HUES6 (cell line): ENCODE measurements around the gene SEC22A.

ENCODE experiments used
- H3K27ac ChIP-seq: 2 replicates; pipeline ENCODE4 v1.7.0; 2013; ENCODE audit warnings: low read depth, mild to moderate bottlenecking, low read length, inconsistent platforms
- H3K27me3 ChIP-seq: 2 replicates; pipeline ENCODE4 v1.6.1; 2013; ENCODE audit warnings: low read length; ENCODE audit not compliant: control insufficient read depth, insufficient read depth
- H3K36me3 ChIP-seq: 2 replicates; pipeline ENCODE4 v1.6.1; 2013; ENCODE audit warnings: low read length; ENCODE audit not compliant: control insufficient read depth, insufficient read depth
- H3K4me1 ChIP-seq: 2 replicates; pipeline ENCODE4 v1.6.1; 2013; ENCODE audit warnings: low read length; ENCODE audit not compliant: control insufficient read depth, insufficient read depth
- H3K4me3 ChIP-seq: 2 replicates; pipeline ENCODE4 v1.5.1; 2013; ENCODE audit warnings: low read depth, low read length
- H3K9ac ChIP-seq: one replicate; pipeline ENCODE4 v1.6.1; 2013; ENCODE audit warnings: mild to moderate bottlenecking, low read length
- H3K9me3 ChIP-seq: 2 replicates; pipeline ENCODE4 v1.6.1; 2013; ENCODE audit warnings: low read depth, low read length; ENCODE audit not compliant: control insufficient read depth, insufficient read depth

SEC22A gene

GRCh38 chr3:123287962-123288302 is 86.2 kb downstream of the SEC22A start:
- Histone ChIP-seq H3K4me3 (no peak overlapping the region), H3K27ac (no peak overlapping the region), H3K4me1 (no peaks in the 10 kb centered on the region; the same call in 1 of the 2 replicates), H3K27me3 (no peaks in the 10 kb centered on the region), H3K36me3 (peaks cover 27% of the 10 kb centered on the region), H3K9ac (no peak overlapping the region), H3K9me3 (no peaks in the 10 kb centered on the region)

GRCh38 chr3:123289391-123290106 is 87.8 kb downstream of the SEC22A start:
- H3K36me3 ChIP-seq, result peaks cover 26% of the 10 kb centered on the region
- H3K9me3 ChIP-seq, result no peaks in the 10 kb centered on the region
- H3K9ac ChIP-seq, result no peak overlapping the region
- H3K27ac ChIP-seq, result no peak overlapping the region
- H3K27me3 ChIP-seq, result no peaks in the 10 kb centered on the region
- no peaks in the 10 kb centered on the region; the same call in 1 of the 2 replicates for H3K4me1 ChIP-seq
- H3K4me3 ChIP-seq, result no peak overlapping the region

- Histone ChIP-seq H3K4me1 (no peaks in the 10 kb centered on the region; the same call in 1 of the 2 replicates), H3K4me3 (no peak overlapping the region), H3K36me3 (peaks cover 19% of the 10 kb centered on the region), H3K27ac (no peak overlapping the region), H3K27me3 (no peaks in the 10 kb centered on the region), H3K9me3 (no peaks in the 10 kb centered on the region), H3K9ac (no peak overlapping the region)
These were observed 88.6 kb downstream of the SEC22A start for GRCh38 chr3:123290107-123290930.

GRCh38 chr3:123290962-123291361 is 89.2 kb downstream of the SEC22A start:
- Histone ChIP-seq H3K36me3 (peaks cover 14% of the 10 kb centered on the region), H3K27me3 (no peaks in the 10 kb centered on the region), H3K4me1 (no peaks in the 10 kb centered on the region; the same call in 1 of the 2 replicates)

GRCh38 chr3:123291404-123291803 is 89.7 kb downstream of the SEC22A start:
- H3K27me3 ChIP-seq, result no peaks in the 10 kb centered on the region
- H3K4me3 ChIP-seq, result no peak overlapping the region
- H3K9me3 ChIP-seq, result no peaks in the 10 kb centered on the region
- no peaks in the 10 kb centered on the region; the same call in 1 of the 2 replicates for H3K4me1 ChIP-seq
- H3K9ac ChIP-seq, result no peak overlapping the region
- H3K36me3 ChIP-seq, result peaks cover 14% of the 10 kb centered on the region
- no peak overlapping the region for H3K27ac ChIP-seq

More at GRCh38 chr3:123290962-123291361, 89.2 kb downstream of the SEC22A start:
- Histone ChIP-seq H3K9ac (no peak overlapping the region), H3K9me3 (no peaks in the 10 kb centered on the region), H3K4me3 (no peak overlapping the region), H3K27ac (no peak overlapping the region)

GRCh38 chr3:123292321-123293310 is 90.9 kb downstream of the SEC22A start:
- Histone ChIP-seq H3K27me3 (no peaks in the 10 kb centered on the region), H3K9me3 (no peaks in the 10 kb centered on the region), H3K27ac (no peak overlapping the region), H3K9ac (no peak overlapping the region), H3K4me1 (no peaks in the 10 kb centered on the region; the same call in 1 of the 2 replicates), H3K36me3 (peaks cover 14% of the 10 kb centered on the region), H3K4me3 (no peak overlapping the region)

- H3K9me3 ChIP-seq, result no peaks in the 10 kb centered on the region
- H3K36me3 ChIP-seq, result peaks cover 12% of the 10 kb centered on the region
- no peaks in the 10 kb centered on the region for H3K27me3 ChIP-seq
These were observed 92.7 kb downstream of the SEC22A start for GRCh38 chr3:123294296-123294938.

GRCh38 chr3:123295171-123295900 is 93.6 kb downstream of the SEC22A start:
- no peaks in the 10 kb centered on the region for H3K27me3 ChIP-seq
- no peak overlapping the region for H3K27ac ChIP-seq
- H3K9ac ChIP-seq, result no peak overlapping the region
- H3K9me3 ChIP-seq, result no peaks in the 10 kb centered on the region
- no peak overlapping the region for H3K4me3 ChIP-seq
- H3K4me1 ChIP-seq, result no peaks in the 10 kb centered on the region; the same call in 1 of the 2 replicates
- H3K36me3 ChIP-seq, result peaks cover 10% of the 10 kb centered on the region

More at GRCh38 chr3:123294296-123294938, 92.7 kb downstream of the SEC22A start:
- no peak overlapping the region for H3K4me3 ChIP-seq
- no peak overlapping the region for H3K27ac ChIP-seq
- no peak overlapping the region for H3K9ac ChIP-seq
- H3K4me1 ChIP-seq, result no peaks in the 10 kb centered on the region; the same call in 1 of the 2 replicates

GRCh38 chr3:123295901-123296250 is 94.1 kb downstream of the SEC22A start:
- no peaks in the 10 kb centered on the region; the same call in 1 of the 2 replicates for H3K4me1 ChIP-seq
- no peak overlapping the region for H3K27ac ChIP-seq
- no peaks in the 10 kb centered on the region for H3K9me3 ChIP-seq
- no peaks in the 10 kb centered on the region for H3K27me3 ChIP-seq
- H3K36me3 ChIP-seq, result peaks cover 10% of the 10 kb centered on the region
- H3K9ac ChIP-seq, result no peak overlapping the region
- no peak overlapping the region for H3K4me3 ChIP-seq

- Histone ChIP-seq H3K4me3 (no peak overlapping the region), H3K27me3 (no peaks in the 10 kb centered on the region), H3K27ac (no peak overlapping the region), H3K9ac (no peak overlapping the region), H3K9me3 (no peaks in the 10 kb centered on the region), H3K36me3 (peaks cover 7% of the 10 kb centered on the region), H3K4me1 (no peaks in the 10 kb centered on the region; the same call in 1 of the 2 replicates)
These were observed 94.5 kb downstream of the SEC22A start for GRCh38 chr3:123296261-123296660.
